Activated B cell treated with CpG ODN at 0.5 μM for 24 hours (primary cell): ENCODE data around the gene RBM25. TPM values are rescaled to one million over a fixed set of nuclear protein-coding genes. Genes with fewer than 3 reads are reported as not detected.

Experiments used
- ATAC-seq: fragments of 200-7000 bp; cut with Tn5 transposase; one replicate; pipeline ENCODE4 v1.10.0; 2021; ENCODE audit warnings: low read depth, mild to moderate bottlenecking, moderate library complexity
- CTCF ChIA-PET: fragments of 350-600 bp; sonication (Branson Sonifier 250); formaldehyde crosslinking; loops from one replicate; lab custom pipeline; 2021; ENCODE audit warnings: antibody characterized with exemption; lab: Charles Lee
- POLR2A ChIA-PET: fragments of 350-600 bp; sonication (Branson Sonifier 250); formaldehyde crosslinking; loops from one replicate; lab custom pipeline; 2021; ENCODE audit warnings: antibody characterized with exemption; lab: Charles Lee
- DNase-seq: peaks from one replicate; pipeline ENCODE4 v3.0.0; 2022
- H3K27ac Mint-ChIP-seq: one replicate; pipeline ENCODE4 v1.8.0; 2020; ENCODE audit warnings: mixed read lengths
- H3K27me3 Mint-ChIP-seq: one replicate; pipeline ENCODE4 v1.8.0; 2021; ENCODE audit warnings: mixed read lengths
- H3K36me3 Mint-ChIP-seq: one replicate; pipeline ENCODE4 v1.8.0; 2021; ENCODE audit warnings: low read depth, mixed read lengths
- H3K4me1 Mint-ChIP-seq: one replicate; pipeline ENCODE4 v1.8.0; 2021; ENCODE audit warnings: mixed read lengths
- H3K4me3 Mint-ChIP-seq: one replicate; pipeline ENCODE4 v1.8.0; 2020; ENCODE audit warnings: mild to moderate bottlenecking, mixed read lengths
- H3K9me3 Mint-ChIP-seq: one replicate; pipeline ENCODE4 v1.8.0; 2020; ENCODE audit warnings: mixed read lengths
- intact Hi-C: fragments of 100-400 bp; cut with micrococcal nuclease; formaldehyde crosslinking; loops from one replicate; pipeline ENCODE4 v1.15.1; 2024
- total RNA-seq: library from RNA; stranded (reverse); gene quantifications from 2 replicates; pipeline ENCODE4 v1.2.3, GENCODE V29; 2022
- TF ChIP-seq, protein P1 (sequence below): fragments of 200-600 bp; IDR thresholded peaks from one replicate; pipeline ENCODE4 v1.8.0; 2022; ENCODE audit warnings: antibody characterized with exemption, mild to moderate bottlenecking

The RBM25 gene
- total RNA-seq, 1 donor from 2014 or later = 123 TPM

DNA sequence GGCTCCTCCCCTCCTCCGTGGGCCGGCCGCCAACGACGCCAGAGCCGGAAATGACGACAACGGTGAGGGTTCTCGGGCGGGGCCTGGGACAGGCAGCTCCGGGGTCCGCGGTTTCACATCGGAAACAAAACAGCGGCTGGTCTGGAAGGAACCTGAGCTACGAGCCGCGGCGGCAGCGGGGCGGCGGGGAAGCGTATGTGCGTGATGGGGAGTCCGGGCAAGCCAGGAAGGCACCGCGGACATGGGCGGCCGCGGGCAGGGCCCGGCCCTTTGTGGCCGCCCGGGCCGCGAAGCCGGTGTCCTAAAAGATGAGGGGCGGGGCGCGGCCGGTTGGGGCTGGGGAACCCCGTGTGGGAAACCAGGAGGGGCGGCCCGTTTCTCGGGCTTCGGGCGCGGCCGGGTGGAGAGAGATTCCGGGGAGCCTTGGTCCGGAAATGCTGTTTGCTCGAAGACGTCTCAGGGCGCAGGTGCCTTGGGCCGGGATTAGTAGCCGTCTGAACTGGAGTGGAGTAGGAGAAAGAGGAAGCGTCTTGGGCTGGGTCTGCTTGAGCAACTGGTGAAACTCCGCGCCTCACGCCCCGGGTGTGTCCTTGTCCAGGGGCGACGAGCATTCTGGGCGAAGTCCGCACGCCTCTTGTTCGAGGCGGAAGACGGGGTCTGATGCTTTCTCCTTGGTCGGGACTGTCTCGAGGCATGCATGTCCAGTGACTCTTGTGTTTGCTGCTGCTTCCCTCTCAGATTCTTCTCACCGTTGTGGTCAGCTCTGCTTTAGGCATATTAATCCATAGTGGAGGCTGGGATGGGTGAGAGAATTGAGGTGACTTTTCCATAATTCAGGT, 78.3 kb downstream of the RBM25 start, which contains the start of gene PSEN1:
Gene PSEN1, plus strand, starts transcription at position 121 of the 839 bp plus-strand sequence. CDS start 11,513 bp downstream, outside the sequence.
- DNase-seq (peak; percentile 99), ATAC-seq (peak; percentile 92)
- H3K36me3 Mint-ChIP-seq = peaks cover 21% of the 10 kb centered on the region
- ChIA-PET CTCF (no interaction called here), POLR2A (interaction anchor here (0.6 to 2.3 kb wide), 15 partner anchors 9 to 1056 kb away, joined by 3 to 47 read pairs (median 3); partner anchors contain the start of genes DCAF4, DPF3, RBM25 and ZFYVE1)
- H3K4me3 Mint-ChIP-seq = peak within 1 kb of the TSS; percentile 95
- TF ChIP-seq, protein P1, sequence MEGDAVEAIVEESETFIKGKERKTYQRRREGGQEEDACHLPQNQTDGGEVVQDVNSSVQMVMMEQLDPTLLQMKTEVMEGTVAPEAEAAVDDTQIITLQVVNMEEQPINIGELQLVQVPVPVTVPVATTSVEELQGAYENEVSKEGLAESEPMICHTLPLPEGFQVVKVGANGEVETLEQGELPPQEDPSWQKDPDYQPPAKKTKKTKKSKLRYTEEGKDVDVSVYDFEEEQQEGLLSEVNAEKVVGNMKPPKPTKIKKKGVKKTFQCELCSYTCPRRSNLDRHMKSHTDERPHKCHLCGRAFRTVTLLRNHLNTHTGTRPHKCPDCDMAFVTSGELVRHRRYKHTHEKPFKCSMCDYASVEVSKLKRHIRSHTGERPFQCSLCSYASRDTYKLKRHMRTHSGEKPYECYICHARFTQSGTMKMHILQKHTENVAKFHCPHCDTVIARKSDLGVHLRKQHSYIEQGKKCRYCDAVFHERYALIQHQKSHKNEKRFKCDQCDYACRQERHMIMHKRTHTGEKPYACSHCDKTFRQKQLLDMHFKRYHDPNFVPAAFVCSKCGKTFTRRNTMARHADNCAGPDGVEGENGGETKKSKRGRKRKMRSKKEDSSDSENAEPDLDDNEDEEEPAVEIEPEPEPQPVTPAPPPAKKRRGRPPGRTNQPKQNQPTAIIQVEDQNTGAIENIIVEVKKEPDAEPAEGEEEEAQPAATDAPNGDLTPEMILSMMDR = no peak
- peaks cover 8% of the 10 kb centered on the region for H3K9me3 Mint-ChIP-seq
- H3K27ac Mint-ChIP-seq = peak within 1 kb of the TSS; percentile 98
- peaks cover 33% of the 10 kb centered on the region for H3K4me1 Mint-ChIP-seq
- intact Hi-C loops = loop anchor here (1.0 to 5.0 kb wide), 6 partner anchors 78 to 1576 kb away; partner anchors contain the start of genes ALDH6A1, AREL1, DCAF4 and FCF1
- no peaks in the 10 kb centered on the region for H3K27me3 Mint-ChIP-seq

DNA sequence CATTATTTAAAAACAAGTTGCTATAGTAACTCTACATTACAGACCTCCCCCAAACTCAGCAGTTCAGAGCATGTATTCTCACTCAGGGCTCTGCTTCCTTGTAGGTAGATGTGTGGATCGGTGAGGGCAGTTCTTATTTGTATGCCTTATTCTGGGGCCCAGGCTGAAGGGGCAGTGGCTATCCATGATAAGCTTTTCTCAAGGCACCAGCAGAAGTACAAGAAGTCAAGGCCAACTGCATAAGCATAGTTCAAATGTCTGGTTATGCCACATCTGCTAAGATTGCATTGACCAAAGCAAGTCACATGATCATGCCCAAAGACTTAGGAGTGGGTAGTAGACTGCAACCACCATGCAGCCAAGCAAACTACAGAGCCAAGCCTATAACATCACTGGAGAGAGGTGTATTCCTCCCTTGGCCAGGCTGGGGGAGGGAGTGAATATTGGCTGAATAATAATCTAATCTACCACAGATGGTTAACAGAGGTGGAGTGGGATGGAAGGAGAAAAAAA, 82.5 kb downstream of the RBM25 start:
- ATAC-seq (no peak), DNase-seq (no peak)
- intact Hi-C loops = no loop called here
- Mint-ChIP-seq H3K9me3 (no peaks in the 10 kb centered on the region), H3K4me3 (no peak overlapping the region), H3K27ac (peak overlapping the region; percentile 19), H3K4me1 (peaks cover 42% of the 10 kb centered on the region), H3K36me3 (peaks cover 29% of the 10 kb centered on the region), H3K27me3 (no peaks in the 10 kb centered on the region)
- ChIA-PET CTCF (no interaction called here), POLR2A (no interaction called here)
- TF ChIP-seq, protein P1 = no peak

DNA sequence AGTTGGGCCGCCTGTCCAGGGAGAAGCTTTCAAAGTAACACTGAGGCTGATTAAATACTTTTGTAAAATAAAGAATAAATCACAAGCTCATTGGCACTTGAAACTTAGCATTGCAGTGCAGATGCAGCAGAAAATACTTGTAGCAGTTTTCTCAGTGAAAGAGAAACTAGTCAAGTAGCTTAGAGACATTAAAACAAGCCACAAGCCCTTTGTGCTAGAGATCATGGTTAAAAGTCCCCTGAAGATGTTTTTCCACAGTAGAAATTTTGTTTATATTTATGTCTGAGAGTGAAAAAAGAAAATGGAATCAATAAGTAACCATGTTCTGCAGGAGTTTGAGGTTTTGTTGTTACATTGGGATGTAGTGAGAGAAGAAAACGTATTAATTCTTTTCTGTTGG, 83.9 kb downstream of the RBM25 start:
- ChIA-PET CTCF (no interaction called here), POLR2A (interaction anchor here (0.5 to 0.6 kb wide), 2 partner anchors 23 to 205 kb away, joined by 4 read pairs; no protein-coding TSS in a partner anchor)
- Mint-ChIP-seq H3K4me1 (peaks cover 30% of the 10 kb centered on the region), H3K9me3 (no peaks in the 10 kb centered on the region), H3K36me3 (peaks cover 23% of the 10 kb centered on the region), H3K27me3 (no peaks in the 10 kb centered on the region), H3K4me3 (no peak overlapping the region), H3K27ac (no peak overlapping the region)
- ATAC-seq = no peak
- DNase-seq = no peak
- TF ChIP-seq, protein P1 = no peak
- intact Hi-C loops = no loop called here

DNA sequence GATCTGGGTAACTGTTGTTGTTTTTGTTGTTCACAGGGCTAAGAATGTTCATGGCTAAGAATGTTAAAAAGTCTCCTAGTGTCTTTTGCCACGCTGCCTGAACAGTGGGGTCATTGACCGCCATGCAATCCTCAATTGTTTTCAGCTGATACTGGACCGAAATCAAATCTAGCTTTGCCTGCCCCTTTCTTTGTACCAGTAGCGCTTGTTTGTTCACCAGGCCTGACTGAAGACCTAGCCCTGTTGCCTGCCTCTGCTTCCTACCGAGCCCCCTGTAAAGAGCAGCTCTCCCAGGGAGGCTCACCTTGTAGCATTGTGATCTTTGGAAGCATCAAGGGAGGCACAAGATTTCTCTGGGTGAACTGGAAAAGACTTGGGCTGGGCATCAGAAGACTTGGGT, 84.7 kb downstream of the RBM25 start:
- peaks cover 30% of the 10 kb centered on the region for H3K36me3 Mint-ChIP-seq
- no peaks in the 10 kb centered on the region for H3K9me3 Mint-ChIP-seq
- ATAC-seq (no peak), DNase-seq (no peak)
- intact Hi-C loops = no loop called here
- H3K27me3 Mint-ChIP-seq = no peaks in the 10 kb centered on the region
- POLR2A ChIA-PET = no interaction called here
- peaks cover 23% of the 10 kb centered on the region for H3K4me1 Mint-ChIP-seq
- H3K4me3 Mint-ChIP-seq = no peak overlapping the region
- TF ChIP-seq, protein P1 = no peak
- H3K27ac Mint-ChIP-seq = no peak overlapping the region
- CTCF ChIA-PET = interaction anchor here (0.5 kb wide), 1 partner anchor 60 kb away, joined by 4 read pairs; no protein-coding TSS in a partner anchor

DNA sequence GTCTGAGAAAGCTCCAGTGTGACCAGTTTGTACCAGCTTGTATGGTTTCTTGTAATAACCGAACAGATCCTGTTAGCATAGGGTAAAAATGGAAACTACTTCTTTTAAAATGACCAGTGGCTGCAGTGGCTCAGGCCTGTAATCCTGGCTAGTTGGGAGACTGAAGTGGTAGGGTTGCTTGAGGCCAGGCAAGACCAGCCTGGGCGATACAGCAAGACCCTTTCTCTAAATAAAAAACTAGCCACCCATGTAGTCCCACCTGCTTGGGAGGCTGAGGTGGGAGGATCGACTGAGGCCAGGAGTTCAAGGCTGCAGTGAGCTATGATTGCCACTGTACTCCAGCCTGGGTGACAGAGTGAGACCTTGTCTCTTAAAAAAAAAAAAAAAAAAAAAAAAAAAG, 85.3 kb downstream of the RBM25 start:
- no peak overlapping the region for H3K27ac Mint-ChIP-seq
- intact Hi-C loops = no loop called here
- ATAC-seq (no peak), DNase-seq (no peak)
- H3K9me3 Mint-ChIP-seq = no peaks in the 10 kb centered on the region
- H3K4me3 Mint-ChIP-seq = no peak overlapping the region
- POLR2A ChIA-PET = interaction anchor here (0.7 kb wide), 1 partner anchor 155 kb away, joined by 6 read pairs; no protein-coding TSS in a partner anchor
- peaks cover 34% of the 10 kb centered on the region for H3K36me3 Mint-ChIP-seq
- no peaks in the 10 kb centered on the region for H3K27me3 Mint-ChIP-seq
- CTCF ChIA-PET = no interaction called here
- peaks cover 23% of the 10 kb centered on the region for H3K4me1 Mint-ChIP-seq
- TF ChIP-seq, protein P1 = no peak
